Measurements from ENCODE around the gene KRT28. TPM values are rescaled to one million over a fixed set of nuclear protein-coding genes. Genes with fewer than 3 reads are reported as not detected.

KRT28 gene
- total and polyA plus RNA-seq, 2 of the 8 experiments (the other 6 are each of a cell fraction or from before 2014, with no cell fraction given) = not detected

GRCh38 chr17:40793832-40794231 is 5.9 kb downstream of the KRT28 start:
- no peaks in the 10 kb centered on the region for H3K23me2 ChIP-seq (ENCODE audit: low read depth, low read length)
- no peak overlapping the region for H3K27ac ChIP-seq (ENCODE audit: low read depth, low read length)
- no peak overlapping the region for H2BK20ac ChIP-seq (ENCODE audit: low read length)
- DNase-seq (ENCODE audit: low read depth in 1 of 2, low spot score in 2 of 2) = no peak
- H3K18ac ChIP-seq (ENCODE audit: extremely low read depth, low read length) = no peak overlapping the region
- H4K20me1 ChIP-seq (replicated peaks in 1 of 2; ENCODE audit: control insufficient read depth in 1 of 2, insufficient read depth in 2 of 2, low read length in 2 of 2) = no peaks in the 10 kb centered on the region
- no peak overlapping the region for H3K14ac ChIP-seq (ENCODE audit: insufficient read length)
- H3K27me3 ChIP-seq (replicated peaks in 1 of 4; ENCODE audit: control insufficient read depth in 3 of 4, extremely low read depth in 1 of 4, insufficient read depth in 3 of 4, low read length in 3 of 4) = no peaks in the 10 kb centered on the region
- no peak overlapping the region for H2BK5ac ChIP-seq (ENCODE audit: low read depth, low read length)
- no peaks in the 10 kb centered on the region for H3K79me2 ChIP-seq (ENCODE audit: control insufficient read depth in 1 of 2, insufficient read depth in 2 of 2, low read length in 2 of 2)
- no peak overlapping the region for H2AK5ac ChIP-seq (ENCODE audit: low read depth, low read length)
- H4K5ac ChIP-seq (ENCODE audit: insufficient read length, low read depth, low read length) = no peak overlapping the region
- H4K91ac ChIP-seq (replicated peaks; ENCODE audit: insufficient read length, low read length) = no peak overlapping the region
- H2AFZ ChIP-seq (ENCODE audit: low read length) = no peak overlapping the region
- no peak overlapping the region for H3K4me3 ChIP-seq (ENCODE audit: extremely low read depth in 1 of 4, insufficient read depth in 2 of 4, low read depth in 3 of 4, low read length in 4 of 4)
- H2BK12ac ChIP-seq (ENCODE audit: low read depth, low read length) = no peak overlapping the region
- CTCF ChIA-PET (ENCODE audit: partially characterized antibody) = interaction anchor here (1.0 to 2.3 kb wide), 3 partner anchors 44 to 178 kb away, joined by 3 to 17 read pairs (median 6); no protein-coding TSS in a partner anchor
- no peak overlapping the region for H3K56ac ChIP-seq (replicated peaks; ENCODE audit: insufficient read length, low read depth, low read length)
- no peak overlapping the region for H2BK15ac ChIP-seq (ENCODE audit: low read length)
- no peak overlapping the region for H3K4me2 ChIP-seq (ENCODE audit: insufficient read depth in 1 of 2, low read depth in 2 of 2, low read length in 2 of 2)
- H3K9ac ChIP-seq (replicated peaks in 1 of 4; ENCODE audit: extremely low read depth in 1 of 4, low read depth in 3 of 4, low read length in 3 of 4) = no peak overlapping the region
- no peak overlapping the region for H3K4ac ChIP-seq (replicated peaks; ENCODE audit: insufficient read length, low read depth, low read length)
- no peaks in the 10 kb centered on the region for H3K9me3 ChIP-seq (ENCODE audit: insufficient read depth in 2 of 2, low read depth in 1 of 2, low read length in 1 of 2)
- no peaks in the 10 kb centered on the region for H3K79me1 ChIP-seq (ENCODE audit: low read depth, low read length)
- POLR2A ChIA-PET (ENCODE audit: partially characterized antibody) = no interaction called here
- H3K23ac ChIP-seq (ENCODE audit: insufficient read length) = no peak overlapping the region
- H3K4me1 ChIP-seq (replicated peaks in 1 of 4; ENCODE audit: control insufficient read depth in 3 of 4, insufficient read depth in 4 of 4, low read length in 3 of 4) = no peaks in the 10 kb centered on the region
- H4K8ac ChIP-seq (ENCODE audit: extremely low read depth, insufficient read depth, low read length) = no peak overlapping the region
- no peaks in the 10 kb centered on the region for H3K36me3 ChIP-seq (ENCODE audit: control insufficient read depth in 2 of 4, insufficient read depth in 4 of 4, low read length in 3 of 4)
- no peak for FAIRE-seq
- WGBS, 2 experiments (ENCODE audit: extremely low coverage in 1 of 2, insufficient coverage in 1 of 2, insufficient read length in 1 of 2, insufficient replicate concordance in 2 of 2, low coverage in 1 of 2, low lambda C conversion rate in 2 of 2, missing lambda C conversion rate in 1 of 2) = 89% methylated on average over 10 of the region's 10 CpGs; no CpG with 5 or more reads in 1 of the 2 experiments
- TF ChIP-seq SP1 (IDR thresholded peaks at IDR 0.05; ENCODE audit: low read depth, low read length) (no peak), POU5F1 (IDR thresholded peaks at IDR 0.05; ENCODE audit: low read depth, low read length) (no peak), POLR2AphosphoS5 (IDR thresholded peaks at IDR 0.05; ENCODE audit: low read depth, low read length) (no peak), NANOG (IDR thresholded peaks at IDR 0.05; ENCODE audit: insufficient read depth, low read depth, low read length, poor library complexity, severe bottlenecking) (no peak), HDAC2 (IDR thresholded peaks at IDR 0.05; ENCODE audit: borderline replicate concordance in 1 of 2, low read depth in 2 of 2, low read length in 2 of 2) (no peak), KDM5A (IDR thresholded peaks at IDR 0.05; ENCODE audit: low read length) (no peak), SAP30 (IDR thresholded peaks at IDR 0.05; ENCODE audit: insufficient read depth, insufficient replicate concordance, low read length) (no peak), SUZ12 (IDR thresholded peaks at IDR 0.05; ENCODE audit: low read length) (no peak), MAFK (IDR thresholded peaks at IDR 0.05; ENCODE audit: low read depth, low read length) (no peak), EZH2 (IDR thresholded peaks at IDR 0.05; ENCODE audit: low read depth, low read length, severe bottlenecking) (no peak), RAD21 (IDR thresholded peaks at IDR 0.05 in 1 of 2, conservative IDR thresholded peaks at IDR 0.05 in 1 of 2; ENCODE audit: low read depth in 2 of 2, low read length in 2 of 2) (no peak), SP4 (IDR thresholded peaks at IDR 0.05; ENCODE audit: low read length) (no peak), CEBPB (IDR thresholded peaks at IDR 0.05; ENCODE audit: low read depth, low read length) (no peak), YY1 (IDR thresholded peaks at IDR 0.05; ENCODE audit: low read depth, low read length) (no peak)
- no peak overlapping the region for H2BK120ac ChIP-seq (replicated peaks; ENCODE audit: low read depth, low read length)
